BLaER1 treated with 17β-estradiol and CSF1 and Interleukin-3, amounts not matched to agents 10 nM and 100 nM (cell line): ENCODE results near the gene SLF2.
A peak's percentile ranks its signal among the peaks of the same experiment; 100 is the strongest.
"Not testable (repeated sequence)": the region's sequence is repeated elsewhere in the genome, so short reads cannot be mapped to it uniquely, and the experiment has no call there.

Experiments used
- H3K27ac ChIP-seq, 11 experiments: shearing (Covaris generic); formaldehyde crosslinking; 2 replicates each; pipeline ENCODE4 v1.8.1; 2022
- H3K27me3 ChIP-seq, 11 experiments: shearing (Covaris generic); formaldehyde crosslinking; 2 replicates each; pipeline ENCODE4 v1.8.1; 2022
- H3K36me3 ChIP-seq, 11 experiments: shearing (Covaris generic); formaldehyde crosslinking; 2 replicates each; pipeline ENCODE4 v1.8.1; 2022
- H3K4me1 ChIP-seq, 10 experiments: shearing (Covaris generic); formaldehyde crosslinking; 2 replicates each; pipeline ENCODE4 v1.8.1; 2022
- H3K4me2 ChIP-seq, 11 experiments: shearing (Covaris generic); formaldehyde crosslinking; 2 replicates each; pipeline ENCODE4 v1.8.1; 2022
- H3K4me3 ChIP-seq, 10 experiments: shearing (Covaris generic); formaldehyde crosslinking; 2 replicates each; pipeline ENCODE4 v1.8.1; 2022
- H3K9ac ChIP-seq, 11 experiments: shearing (Covaris generic); formaldehyde crosslinking; 2 replicates each; pipeline ENCODE4 v1.8.1; 2022
- H3K9me3 ChIP-seq, 11 experiments: shearing (Covaris generic); formaldehyde crosslinking; replicated peaks in 1 of 11; 2 replicates each; pipeline ENCODE4 v1.8.1; 2022
- H4K20me1 ChIP-seq, 11 experiments: shearing (Covaris generic); formaldehyde crosslinking; 2 replicates each; pipeline ENCODE4 v1.8.1; 2022
- Cebpa-rat ChIP-seq, 11 experiments: shearing (Covaris generic); IDR thresholded peaks; 2 replicates each; pipeline ENCODE4 v1.8.1; 2022

Gene SLF2

GRCh38 chr10:100968863-100969186 is 56.1 kb downstream of the SLF2 start:
- peak overlapping the region in 10 of 11 experiments; percentile 30 to 70 (median 54); a peak in 12 of 22 replicates for H3K9ac ChIP-seq
- no peak for TF ChIP-seq Cebpa-rat (IDR thresholded peaks at IDR 0.05)
- peaks cover 10 to 18% (median 13%) of the 10 kb centered on the region in 10 experiments for H3K4me1 ChIP-seq
- no peak overlapping the region for H3K27ac ChIP-seq
- peaks cover 0 to 12% (median 0%) of the 10 kb centered on the region in 11 experiments; a peak in 5 of 22 replicates for H4K20me1 ChIP-seq
- peak overlapping the region; percentile 56 to 75 (median 66) for H3K4me3 ChIP-seq
- H3K27me3 ChIP-seq, result peaks cover 0 to 12% (median 0%) of the 10 kb centered on the region in 11 experiments; a peak in 8 of 22 replicates
- peak overlapping the region; percentile 96 to 100 (median 99) for H3K4me2 ChIP-seq
- H3K36me3 ChIP-seq, result peaks cover 10 to 35% (median 30%) of the 10 kb centered on the region in 11 experiments; a peak in 21 of 22 replicates
- no peaks in the 10 kb centered on the region for H3K9me3 ChIP-seq

GRCh38 chr10:100969187-100970075 is 56.7 kb downstream of the SLF2 start, which contains the start of gene SEMA4G:
Gene SEMA4G, plus strand, starts transcription at chr10:100969504. Its CDS starts 3,409 bp downstream, at chr10:100972913.
- Histone ChIP-seq H4K20me1 (peaks cover 0 to 12% (median 0%) of the 10 kb centered on the region in 11 experiments; a peak in 3 of 22 replicates), H3K36me3 (peaks cover 6 to 29% (median 24%) of the 10 kb centered on the region in 11 experiments; a peak in 21 of 22 replicates), H3K27me3 (peaks cover 0 to 12% (median 0%) of the 10 kb centered on the region in 11 experiments; a peak in 8 of 22 replicates), H3K9ac (peak within 1 kb of the TSS; percentile 56 to 80 (median 72); a peak in 20 of 22 replicates), H3K27ac (peak within 1 kb of the TSS in 4 of 11 experiments; percentile 5 to 48 (median 35); a peak in 4 of 22 replicates), H3K9me3 (no peaks in the 10 kb centered on the region), H3K4me3 (peak within 1 kb of the TSS; percentile 56 to 75 (median 66)), H3K4me1 (peaks cover 10 to 18% (median 13%) of the 10 kb centered on the region in 10 experiments), H3K4me2 (peak within 1 kb of the TSS; percentile 96 to 100 (median 99))
- no peak for TF ChIP-seq Cebpa-rat (IDR thresholded peaks at IDR 0.05)

GRCh38 chr10:100970076-100970913 is 57.5 kb downstream of the SLF2 start:
- peaks cover 5 to 20% (median 16%) of the 10 kb centered on the region in 11 experiments; a peak in 18 of 22 replicates for H3K36me3 ChIP-seq
- H3K27ac ChIP-seq, result no peak overlapping the region
- H3K4me2 ChIP-seq, result peak overlapping the region; percentile 96 to 100 (median 99)
- no peak for TF ChIP-seq Cebpa-rat (IDR thresholded peaks at IDR 0.05)
- H3K4me1 ChIP-seq, result peaks cover 10 to 18% (median 13%) of the 10 kb centered on the region in 10 experiments
- H3K27me3 ChIP-seq, result peaks cover 0 to 12% (median 0%) of the 10 kb centered on the region in 11 experiments; a peak in 8 of 22 replicates
- H4K20me1 ChIP-seq, result peaks cover 0 to 12% (median 0%) of the 10 kb centered on the region in 11 experiments; a peak in 3 of 22 replicates
- H3K9ac ChIP-seq, result peak overlapping the region in 9 of 11 experiments; percentile 56 to 80 (median 72); a peak in 14 of 22 replicates
- H3K4me3 ChIP-seq, result peak overlapping the region; percentile 56 to 75 (median 66)
- H3K9me3 ChIP-seq, result no peaks in the 10 kb centered on the region

- Histone ChIP-seq H4K20me1 (peaks cover 0 to 12% (median 0%) of the 10 kb centered on the region in 11 experiments; a peak in 3 of 22 replicates), H3K4me1 (peaks cover 10 to 18% (median 13%) of the 10 kb centered on the region in 10 experiments), H3K4me3 (no peak overlapping the region), H3K36me3 (peaks cover 0 to 12% (median 8%) of the 10 kb centered on the region in 11 experiments; a peak in 11 of 22 replicates), H3K4me2 (no peak overlapping the region), H3K27me3 (peaks cover 0 to 12% (median 0%) of the 10 kb centered on the region in 11 experiments; a peak in 8 of 22 replicates), H3K9ac (no peak overlapping the region), H3K9me3 (no peaks in the 10 kb centered on the region), H3K27ac (no peak overlapping the region)
- TF ChIP-seq Cebpa-rat (IDR thresholded peaks at IDR 0.05), result no peak
Measured at GRCh38 chr10:100970914-100971811, 58.4 kb downstream of the SLF2 start.

GRCh38 chr10:100972115-100972903 is 59.5 kb downstream of the SLF2 start:
- Histone ChIP-seq H4K20me1 (peaks cover 0 to 12% (median 0%) of the 10 kb centered on the region in 11 experiments; a peak in 3 of 22 replicates), H3K9ac (no peak overlapping the region), H3K4me2 (no peak overlapping the region), H3K27me3 (peaks cover 0 to 12% (median 0%) of the 10 kb centered on the region in 11 experiments; a peak in 8 of 22 replicates), H3K27ac (no peak overlapping the region), H3K36me3 (peaks cover 0 to under 1% (median 0%) of the 10 kb centered on the region in 11 experiments; a peak in 1 of 22 replicates), H3K4me3 (no peak overlapping the region), H3K4me1 (peaks cover 10 to 18% (median 13%) of the 10 kb centered on the region in 10 experiments), H3K9me3 (no peaks in the 10 kb centered on the region)
- TF ChIP-seq Cebpa-rat (IDR thresholded peaks at IDR 0.05), result no peak

GRCh38 chr10:100972904-100973535 is 60.3 kb downstream of the SLF2 start:
- H3K4me2 ChIP-seq, result no peak overlapping the region
- H3K9ac ChIP-seq, result no peak overlapping the region
- peaks cover 0 to 7% (median 0%) of the 10 kb centered on the region in 11 experiments; a peak in 5 of 22 replicates for H3K36me3 ChIP-seq
- no peak overlapping the region for H3K4me3 ChIP-seq
- H3K4me1 ChIP-seq, result peaks cover 10 to 16% (median 13%) of the 10 kb centered on the region in 10 experiments
- H4K20me1 ChIP-seq, result peaks cover 0 to 15% (median 0%) of the 10 kb centered on the region in 11 experiments; a peak in 3 of 22 replicates
- H3K27me3 ChIP-seq, result peaks cover 0 to 12% (median 0%) of the 10 kb centered on the region in 11 experiments; a peak in 8 of 22 replicates
- no peak overlapping the region for H3K27ac ChIP-seq
- no peaks in the 10 kb centered on the region for H3K9me3 ChIP-seq
- TF ChIP-seq Cebpa-rat (IDR thresholded peaks at IDR 0.05), result no peak

- peaks cover 0 to 15% (median 0%) of the 10 kb centered on the region in 11 experiments; a peak in 4 of 22 replicates for H4K20me1 ChIP-seq
- not testable (repeated sequence) for H3K4me3 ChIP-seq, H3K4me1 ChIP-seq, H3K9ac ChIP-seq, H3K4me2 ChIP-seq, H3K27me3 ChIP-seq, H3K27ac ChIP-seq, H3K9me3 ChIP-seq
- H3K36me3 ChIP-seq, result peaks cover 14 to 30% (median 21%) of the 10 kb centered on the region in 11 experiments
Measured at GRCh38 chr10:100975397-100975796, 62.6 kb downstream of the SLF2 start.
